SK-N-MC (cell line): ENCODE measurements around the gene KCNJ9.

Experiments used
- EZH2 ChIP-seq: fragments of 200-600 bp; sonication (generic); IDR thresholded peaks from one replicate; pipeline ENCODE4 v1.6.1; 2017; ENCODE audit warnings: antibody characterized with exemption
- FOXP2 ChIP-seq: optimal IDR thresholded peaks from 2 replicates; pipeline ENCODE3; 2011; ENCODE audit warnings: mild to moderate bottlenecking, moderate library complexity; ENCODE audit not compliant: insufficient read depth; ENCODE audit errors: extremely low read length, control extremely low read depth
- POLR2AphosphoS5 ChIP-seq: IDR thresholded peaks from 2 replicates; pipeline ENCODE4 v1.6.1; 2012; ENCODE audit warnings: mild to moderate bottlenecking, low read depth, low read length, borderline replicate concordance

DNA sequence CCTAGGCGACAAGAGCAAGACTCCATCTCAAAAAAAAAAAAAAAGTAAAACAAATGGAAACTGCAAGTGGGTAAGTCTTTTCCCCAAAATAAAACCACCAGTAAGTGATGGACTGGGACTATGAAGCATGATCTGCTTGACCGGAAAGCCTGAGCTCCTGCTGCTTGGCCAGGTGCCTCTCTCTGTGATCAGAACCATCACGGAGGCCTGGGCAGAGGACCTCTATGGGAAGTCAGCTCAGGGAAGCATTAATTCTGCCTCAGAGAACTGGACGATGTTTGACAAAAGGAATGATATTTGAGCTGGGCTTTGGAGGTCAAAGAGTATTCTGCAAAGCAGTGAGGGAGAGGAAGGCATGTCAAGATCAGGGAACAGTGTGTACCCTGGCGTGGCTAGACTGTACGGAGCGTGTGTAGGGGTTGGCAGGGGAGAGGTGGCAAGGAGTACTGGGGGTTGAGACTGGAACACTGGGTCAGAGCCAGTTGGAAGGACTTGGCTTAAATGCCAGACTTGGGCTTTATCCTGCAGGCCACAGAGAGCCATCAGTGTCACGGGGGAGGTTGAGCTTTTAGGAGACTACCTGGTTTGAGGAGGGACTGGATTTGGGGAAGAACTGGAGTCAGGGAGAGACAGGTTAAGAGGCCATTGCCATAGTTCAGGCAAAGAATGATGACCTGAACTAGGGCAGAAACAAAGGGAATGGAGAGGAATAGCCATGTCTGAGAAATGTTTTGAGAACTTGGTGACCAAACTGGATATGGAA, 50.6 kb downstream of the KCNJ9 start:
- no peak for TF ChIP-seq EZH2
- no peak for TF ChIP-seq FOXP2
- TF ChIP-seq POLR2AphosphoS5, result no peak
